GM10847 (cell line): ENCODE data around the gene DHX9.

Experiments
- POLR2A ChIP-seq: IDR thresholded peaks from 2 replicates; pipeline ENCODE4 v1.6.1; 2011; ENCODE audit not compliant: insufficient read length; ENCODE audit errors: extremely low read depth

The DHX9 gene

GRCh38 chr1:182839209-182840066 lies at the start of gene DHX9:
Gene DHX9 (plus strand): TSS chr1:182839347. CDS start chr1:182842567, 3,220 bp downstream.
- peak; percentile 97 for TF ChIP-seq POLR2A

GRCh38 chr1:182791281-182792179 lies 47.6 kb upstream of the DHX9 start:
- TF ChIP-seq POLR2A = no peak

- TF ChIP-seq POLR2A = no peak
Measured at GRCh38 chr1:182794091-182794490, 45.1 kb upstream of the DHX9 start.

- no peak for TF ChIP-seq POLR2A
Measured at GRCh38 chr1:182794676-182795201, 44.4 kb upstream of the DHX9 start.

GRCh38 chr1:182795563-182796228 lies 43.5 kb upstream of the DHX9 start:
- TF ChIP-seq POLR2A = no peak

GRCh38 chr1:182802006-182802803 lies 36.9 kb upstream of the DHX9 start:
- TF ChIP-seq POLR2A = no peak

- TF ChIP-seq POLR2A = no peak
Measured at GRCh38 chr1:182803846-182804245, 35.3 kb upstream of the DHX9 start.

- no peak for TF ChIP-seq POLR2A
Measured at GRCh38 chr1:182806015-182806678, 33.0 kb upstream of the DHX9 start.

- TF ChIP-seq POLR2A = no peak
Measured at GRCh38 chr1:182807907-182808306, 31.2 kb upstream of the DHX9 start.

GRCh38 chr1:182809414-182809957 lies 29.7 kb upstream of the DHX9 start:
- TF ChIP-seq POLR2A = no peak

- no peak for TF ChIP-seq POLR2A
Measured at GRCh38 chr1:182811975-182812722, 27.0 kb upstream of the DHX9 start.

- TF ChIP-seq POLR2A = no peak
Measured at GRCh38 chr1:182816863-182817262, 22.3 kb upstream of the DHX9 start.

- TF ChIP-seq POLR2A = no peak
Measured at GRCh38 chr1:182817802-182818201, 21.3 kb upstream of the DHX9 start.

- TF ChIP-seq POLR2A = no peak
Measured at GRCh38 chr1:182823220-182823619, 15.9 kb upstream of the DHX9 start.
